Measurements from ENCODE around the gene MARK1.

MARK1 gene

GRCh38 chr1:220527908-220528678 is at the start of gene MARK1:
Gene MARK1, plus strand, starts transcription at chr1:220528136. Its CDS starts 687 bp downstream, at chr1:220528823.
- peak; percentile 11 for DNase-seq
- ATAC-seq, result peak; percentile 66

GRCh38 chr1:220483700-220484099 is 44.2 kb upstream of the MARK1 start:
- DNase-seq (no peak), ATAC-seq (no peak)

GRCh38 chr1:220484135-220484534 is 43.8 kb upstream of the MARK1 start:
- DNase-seq, result no peak

GRCh38 chr1:220485131-220485530 is 42.8 kb upstream of the MARK1 start:
- DNase-seq (no peak), ATAC-seq (no peak)

More at GRCh38 chr1:220484135-220484534, 43.8 kb upstream of the MARK1 start:
- ATAC-seq, result no peak

- ATAC-seq (no peak), DNase-seq (no peak)
Observed at GRCh38 chr1:220485791-220486190, 42.1 kb upstream of the MARK1 start.

- peak; percentile 81 for ATAC-seq
- peak; percentile 24 for DNase-seq
Observed at GRCh38 chr1:220487297-220487820, 40.6 kb upstream of the MARK1 start.

- DNase-seq (no peak), ATAC-seq (no peak)
Observed at GRCh38 chr1:220491891-220492290, 36.0 kb upstream of the MARK1 start.

GRCh38 chr1:220497220-220497947 is 30.6 kb upstream of the MARK1 start:
- no peak for DNase-seq
- ATAC-seq, result no peak

GRCh38 chr1:220498188-220498587 is 29.7 kb upstream of the MARK1 start:
- ATAC-seq, result no peak
- DNase-seq, result no peak

- ATAC-seq, result no peak
Observed at GRCh38 chr1:220500372-220500771, 27.6 kb upstream of the MARK1 start.

GRCh38 chr1:220504329-220504728 is 23.6 kb upstream of the MARK1 start:
- DNase-seq, result no peak
- ATAC-seq, result no peak

More at GRCh38 chr1:220500372-220500771, 27.6 kb upstream of the MARK1 start:
- DNase-seq, result no peak

- no peak for DNase-seq
- ATAC-seq, result no peak
Observed at GRCh38 chr1:220507085-220507484, 20.9 kb upstream of the MARK1 start.

- no peak for ATAC-seq
Observed at GRCh38 chr1:220511179-220511578, 16.8 kb upstream of the MARK1 start.

GRCh38 chr1:220511785-220512184 is 16.2 kb upstream of the MARK1 start:
- ATAC-seq (no peak), DNase-seq (no peak)

More at GRCh38 chr1:220511179-220511578, 16.8 kb upstream of the MARK1 start:
- no peak for DNase-seq

GRCh38 chr1:220513834-220514233 is 14.1 kb upstream of the MARK1 start:
- DNase-seq (no peak), ATAC-seq (no peak)

GRCh38 chr1:220514256-220514655 is 13.7 kb upstream of the MARK1 start:
- DNase-seq, result no peak
- no peak for ATAC-seq

- ATAC-seq (no peak), DNase-seq (no peak)
Observed at GRCh38 chr1:220516014-220516721, 11.8 kb upstream of the MARK1 start.

GRCh38 chr1:220516722-220517042 is 11.3 kb upstream of the MARK1 start:
- ATAC-seq (no peak), DNase-seq (no peak)

- no peak for DNase-seq
- no peak for ATAC-seq
Observed at GRCh38 chr1:220521778-220522177, 6.2 kb upstream of the MARK1 start.

GRCh38 chr1:220526294-220526693 is 1.6 kb upstream of the MARK1 start:
- no peak for DNase-seq
- ATAC-seq, result no peak

- DNase-seq, result no peak
- ATAC-seq, result no peak
Observed at GRCh38 chr1:220527279-220527907, 543 bp upstream of the MARK1 start.

Measured in stimulated activated naive CD8-positive, alpha-beta T cell treated with anti-CD3 and anti-CD28 coated beads, Interleukin-15, Interleukin-2, amounts not matched to agents 100 U/mL and 50 U/mL, for 24 hours (primary cell).